Putamen (tissue), 1 donor: ENCODE measurements around the gene AP1S1.
A peak's percentile ranks its signal among the peaks of the same experiment; 100 is the strongest.
"Not testable (repeated sequence)": the region's sequence is repeated elsewhere in the genome, so short reads cannot be mapped to it uniquely, and the experiment has no call there.

ENCODE experiments used
- DNase-seq: peaks from one replicate; pipeline ENCODE4 v3.0.0-alpha.2; 2016; ENCODE audit warnings: low spot score

Gene AP1S1

DNA sequence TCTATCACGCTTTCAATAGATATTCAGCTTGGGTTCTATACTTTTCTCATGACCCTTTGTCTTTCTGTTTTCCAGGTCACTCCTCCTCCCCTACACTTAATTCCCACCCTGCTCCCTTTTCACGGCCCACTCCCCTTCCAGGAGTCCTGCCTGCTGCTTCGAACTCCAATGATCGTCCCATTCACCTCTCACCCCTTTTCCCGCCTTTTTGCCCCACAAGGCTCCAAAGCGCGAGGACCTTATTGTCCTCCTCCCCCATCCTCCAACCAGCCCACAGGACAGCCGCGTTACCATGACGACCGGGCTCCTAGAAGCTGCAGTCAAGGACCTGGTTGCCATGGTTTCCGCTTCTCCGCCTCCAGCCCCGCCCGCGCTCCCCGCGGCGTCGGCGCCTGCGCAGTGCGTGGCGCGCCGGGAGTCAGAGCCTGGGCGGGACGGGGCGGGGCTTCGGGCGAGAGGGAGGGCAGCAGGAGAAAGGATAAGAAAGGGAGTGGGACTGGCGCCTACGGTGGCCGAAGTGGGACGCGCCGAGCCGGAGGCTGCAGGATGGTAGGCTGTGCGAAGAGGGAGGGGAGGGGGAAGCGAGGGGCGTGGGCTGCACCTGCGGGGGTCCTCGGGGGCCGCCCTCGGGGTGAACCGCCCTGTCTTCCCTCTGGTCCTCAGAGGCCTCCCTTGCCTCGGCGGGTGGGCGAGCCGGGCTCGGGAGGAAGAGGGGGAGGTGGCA is at the start of gene AP1S1:
Gene AP1S1 (plus strand): TSS at position 508 of the 724 bp plus-strand sequence. CDS start 39 bp downstream, at position 547.
- peak; percentile 94 for DNase-seq

DNA sequence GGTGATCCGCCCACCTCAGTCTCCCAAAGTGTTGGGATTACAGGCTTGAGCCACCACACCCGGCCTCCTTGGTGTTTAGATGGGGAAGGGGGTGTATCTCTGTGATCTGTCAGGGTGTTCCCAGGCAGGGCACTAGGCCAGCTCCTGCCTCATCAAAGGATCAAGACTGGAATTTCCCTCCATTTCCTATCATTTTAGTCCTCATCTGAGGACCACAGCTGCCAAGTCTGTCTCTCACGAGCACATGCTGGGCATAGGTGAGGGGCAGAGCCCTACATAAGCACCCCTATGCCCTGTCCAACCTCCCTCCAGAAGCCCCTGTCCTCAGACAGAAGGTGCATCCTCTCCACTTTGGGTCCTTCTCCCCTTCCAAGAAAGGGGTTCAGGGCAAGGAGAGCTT is 49.5 kb upstream of the AP1S1 start:
- no peak for DNase-seq

DNA sequence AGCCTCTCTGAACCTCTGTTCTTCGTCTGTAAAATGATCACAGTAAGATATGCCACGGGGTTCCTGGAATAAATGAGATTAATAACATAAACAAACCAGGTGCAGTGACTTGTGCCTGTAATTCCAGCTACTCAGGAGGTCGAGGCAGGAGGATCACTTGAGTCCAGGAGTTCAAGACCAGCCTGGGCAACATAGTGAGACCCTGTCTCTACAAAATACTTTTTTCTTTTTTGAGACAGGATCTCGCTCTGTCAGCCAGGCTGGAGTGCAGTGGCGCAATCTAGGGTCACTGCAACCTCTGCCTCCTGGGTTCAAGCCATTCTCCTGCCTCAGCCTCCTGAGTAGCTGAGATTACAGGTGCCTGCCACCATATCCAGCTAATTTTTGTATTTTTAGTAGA is 49.0 kb upstream of the AP1S1 start:
- not testable (repeated sequence) for DNase-seq

DNA sequence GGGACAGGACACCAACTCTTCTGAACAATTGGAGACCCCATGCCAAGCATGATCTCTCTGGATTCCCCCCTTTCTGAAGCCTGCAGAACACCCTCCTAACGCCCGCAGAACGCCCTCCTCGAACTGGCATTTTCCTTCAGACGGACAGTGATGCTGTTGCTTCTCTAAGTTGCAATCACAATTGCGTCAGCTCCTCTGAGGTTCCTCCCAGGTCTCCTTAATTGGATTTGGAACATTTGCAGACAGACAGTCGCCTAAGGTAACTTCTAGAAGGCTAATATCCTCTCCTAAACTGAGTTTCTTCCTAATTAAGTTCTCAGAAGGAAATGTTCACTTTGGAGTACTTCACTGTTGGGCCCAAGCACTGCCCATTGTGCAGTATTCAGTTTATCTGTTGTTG is 47.9 kb upstream of the AP1S1 start:
- no peak for DNase-seq

DNA sequence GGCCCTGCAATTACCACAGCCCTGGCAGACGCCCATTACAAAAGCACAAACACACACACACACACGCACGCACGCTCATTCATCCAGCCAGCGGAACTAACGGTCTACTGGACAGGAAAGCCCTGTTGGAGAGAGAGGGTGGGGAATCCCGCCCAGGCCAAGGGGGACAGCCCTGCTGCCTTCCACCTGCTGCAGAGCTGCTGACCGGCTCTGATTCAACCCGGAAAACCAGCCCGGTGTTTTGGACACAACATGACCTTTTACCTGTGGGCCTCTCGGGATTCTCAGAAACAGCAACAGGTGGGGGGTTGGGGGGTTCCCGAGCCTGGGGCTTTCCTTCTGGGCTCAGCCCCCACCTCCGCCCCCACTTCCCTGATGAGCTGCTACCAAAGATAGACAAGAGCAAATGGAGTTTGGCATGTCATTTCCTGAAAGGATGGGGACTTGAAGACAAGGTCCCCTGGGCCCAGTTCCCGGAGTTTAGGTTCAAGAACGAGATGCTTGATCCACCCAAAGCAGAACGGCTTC is 45.9 kb upstream of the AP1S1 start:
- DNase-seq: no peak

DNA sequence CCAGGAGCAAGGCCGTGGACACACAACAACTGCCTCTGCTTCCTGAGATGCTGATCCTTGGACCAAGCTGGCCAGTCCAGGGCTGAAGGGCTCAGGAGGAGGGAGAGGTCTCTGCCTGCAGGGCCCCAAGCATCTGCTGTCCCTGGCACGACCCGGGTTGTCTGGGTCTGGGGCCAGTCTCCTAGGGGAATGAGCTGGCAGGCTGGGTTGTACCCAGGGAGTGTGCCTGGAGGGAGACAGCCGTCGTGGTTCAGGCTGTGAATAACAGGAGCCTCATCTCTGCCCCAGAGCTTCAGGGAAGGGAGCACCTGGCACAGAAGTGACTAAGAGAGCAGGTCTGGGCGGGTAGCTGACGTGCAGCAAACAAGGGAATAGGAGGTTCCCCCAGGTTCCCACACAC is 45.3 kb upstream of the AP1S1 start:
- DNase-seq: no peak

DNA sequence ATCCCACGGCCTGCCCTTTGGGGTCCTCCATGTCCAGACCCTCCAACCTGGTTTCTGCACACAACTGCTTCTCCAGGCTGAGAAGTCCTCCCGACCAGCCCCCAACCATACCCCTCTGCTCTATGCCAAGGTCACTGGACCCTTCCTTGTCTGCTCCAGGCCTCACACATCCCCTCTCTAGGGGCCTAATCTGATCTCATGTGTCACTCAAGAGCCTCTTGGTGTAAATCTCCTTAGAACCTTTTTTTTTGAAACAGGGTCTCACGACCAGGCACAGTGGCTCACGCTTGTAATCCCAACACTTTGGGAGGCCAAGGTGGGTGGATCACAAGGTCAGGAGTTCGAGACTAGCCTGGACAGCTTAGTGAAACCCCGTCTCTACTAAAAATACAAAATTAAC is 44.9 kb upstream of the AP1S1 start:
- no peak for DNase-seq

DNA sequence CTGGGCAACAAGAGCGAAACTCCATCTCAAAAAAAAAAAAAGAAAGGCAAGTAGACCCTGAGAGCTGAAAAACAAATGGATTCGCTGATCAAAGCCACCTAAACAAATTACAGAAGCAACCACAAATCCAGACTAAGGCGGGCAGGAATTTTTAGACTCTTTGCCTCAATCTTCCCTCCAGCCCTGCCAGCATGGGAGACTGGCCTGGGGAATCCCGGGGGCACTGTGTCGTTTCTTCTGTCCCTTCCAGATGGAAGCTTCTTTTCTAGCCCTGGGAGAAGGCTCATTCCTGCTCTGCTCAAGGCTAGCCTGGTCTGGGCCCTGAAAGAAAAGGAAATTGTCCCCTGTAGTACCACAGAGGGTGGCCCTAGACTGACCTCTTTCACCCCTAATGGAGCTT is 43.0 kb upstream of the AP1S1 start:
- no peak for DNase-seq

DNA sequence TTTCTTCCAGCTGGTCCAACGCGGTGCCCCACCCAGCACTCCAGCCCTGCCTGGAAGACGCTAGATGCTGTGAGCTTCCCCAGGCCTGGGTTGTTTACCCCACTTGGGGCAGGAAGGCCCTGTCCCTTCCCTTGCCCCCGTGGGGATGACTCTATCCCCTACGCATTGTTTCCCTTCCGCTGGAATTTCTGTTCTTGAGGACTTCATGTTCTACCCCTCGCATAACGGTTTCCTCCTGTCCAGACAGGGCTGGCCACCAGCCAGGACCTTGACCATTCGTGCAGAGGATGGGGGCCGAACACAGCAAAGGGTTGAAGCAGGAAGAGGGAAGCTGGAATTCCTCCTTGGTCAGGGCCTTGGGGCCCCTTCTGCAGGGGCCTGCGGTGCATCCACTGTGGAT is 42.0 kb upstream of the AP1S1 start:
- DNase-seq: no peak

DNA sequence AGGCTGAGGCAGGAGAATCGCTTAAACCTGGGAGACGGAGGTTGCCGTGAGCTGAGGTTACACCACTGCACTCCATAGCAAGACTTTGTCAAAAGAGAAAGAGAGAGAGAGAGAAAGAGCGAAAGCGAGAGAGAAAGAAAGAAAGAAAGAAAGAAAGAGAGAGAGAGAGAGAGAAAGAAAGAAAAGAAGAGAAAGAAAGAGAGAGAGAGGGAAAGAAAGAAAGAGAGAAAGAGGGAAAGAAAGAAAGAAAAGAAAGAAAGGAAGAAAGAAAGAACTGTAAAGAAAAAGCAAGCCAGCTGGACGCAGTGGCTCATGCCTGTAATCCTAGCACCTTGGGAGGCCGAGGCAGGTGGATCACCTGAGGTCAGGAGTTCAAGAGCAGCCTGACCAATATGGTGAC is 41.1 kb upstream of the AP1S1 start:
- DNase-seq: not testable (repeated sequence)

DNA sequence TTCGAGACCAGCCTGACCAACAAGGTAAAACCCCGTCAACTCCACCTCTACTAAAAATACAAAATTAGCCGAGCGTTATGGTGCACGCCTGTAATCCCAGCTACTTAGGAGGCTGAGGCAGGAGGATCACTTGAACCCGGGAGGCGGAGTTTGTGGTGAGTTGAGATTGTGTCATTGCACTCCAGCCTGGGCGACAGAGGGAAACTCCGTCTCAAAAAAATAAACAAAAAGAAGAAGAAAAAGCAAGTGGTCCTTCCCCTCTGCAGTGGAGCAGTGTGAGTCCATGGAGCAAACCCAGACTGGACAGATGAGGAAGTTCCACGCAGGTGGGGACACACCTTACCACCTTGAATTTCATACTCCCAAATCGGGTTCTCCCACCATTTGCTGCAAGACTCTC is 40.4 kb upstream of the AP1S1 start:
- no peak for DNase-seq

DNA sequence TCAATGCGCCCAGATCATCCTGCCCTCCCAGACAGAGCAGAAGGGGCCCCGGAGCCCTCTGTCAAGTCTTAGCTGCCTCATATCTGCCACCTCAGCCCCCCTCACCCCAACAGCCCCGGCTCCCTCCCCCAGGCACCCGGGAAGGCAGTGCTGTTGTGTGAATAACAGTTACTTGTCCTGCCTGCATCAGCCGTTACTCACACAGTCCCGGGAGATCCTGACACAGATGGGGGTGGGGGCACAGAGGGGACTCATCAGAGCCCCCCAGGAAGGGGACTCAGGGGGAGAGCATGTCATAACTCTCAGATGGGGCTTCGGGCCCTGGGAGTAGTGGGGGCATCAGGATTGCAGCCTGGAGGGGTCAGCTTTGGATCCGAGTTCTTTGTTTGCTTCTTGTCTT is 39.8 kb upstream of the AP1S1 start:
- no peak for DNase-seq

DNA sequence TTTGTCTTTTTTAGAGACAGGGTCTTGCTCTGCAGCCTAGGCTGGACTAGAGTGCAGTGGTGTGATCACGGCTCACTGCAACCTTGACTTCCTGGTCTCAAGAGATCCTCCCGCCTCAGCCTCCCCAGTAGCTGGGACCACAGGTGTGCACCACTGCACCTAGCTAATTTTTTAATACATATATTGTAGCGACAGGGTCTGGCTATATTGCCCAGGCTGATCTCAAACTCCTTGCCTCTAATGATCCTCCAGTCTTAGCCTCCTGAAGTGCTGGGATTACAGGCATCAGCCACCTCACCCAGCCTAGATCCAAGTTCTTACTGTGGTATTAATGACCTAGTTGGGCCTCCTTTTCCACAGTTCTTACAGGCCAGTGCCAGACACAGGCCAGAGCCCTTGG is 39.1 kb upstream of the AP1S1 start:
- DNase-seq: no peak

DNA sequence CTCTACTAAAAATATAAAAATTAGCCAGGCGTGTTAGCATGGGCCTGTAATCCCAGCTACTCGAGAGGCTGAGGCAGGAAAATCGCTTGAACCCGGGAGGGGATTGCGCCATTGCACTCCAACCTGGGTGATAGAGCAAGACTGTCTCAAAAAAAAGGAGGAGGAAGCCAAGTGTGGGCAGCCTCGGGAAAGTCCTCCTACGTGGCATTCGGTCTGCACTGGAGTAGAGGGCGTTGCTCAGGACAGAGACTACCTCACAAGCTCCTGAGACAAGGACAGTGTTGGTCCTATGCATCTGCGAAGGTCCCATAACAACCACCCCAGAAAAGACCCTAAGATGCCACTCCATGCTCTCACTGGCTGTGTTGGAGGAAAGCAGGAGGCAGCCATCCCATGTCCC is 37.4 kb upstream of the AP1S1 start:
- DNase-seq: no peak

DNA sequence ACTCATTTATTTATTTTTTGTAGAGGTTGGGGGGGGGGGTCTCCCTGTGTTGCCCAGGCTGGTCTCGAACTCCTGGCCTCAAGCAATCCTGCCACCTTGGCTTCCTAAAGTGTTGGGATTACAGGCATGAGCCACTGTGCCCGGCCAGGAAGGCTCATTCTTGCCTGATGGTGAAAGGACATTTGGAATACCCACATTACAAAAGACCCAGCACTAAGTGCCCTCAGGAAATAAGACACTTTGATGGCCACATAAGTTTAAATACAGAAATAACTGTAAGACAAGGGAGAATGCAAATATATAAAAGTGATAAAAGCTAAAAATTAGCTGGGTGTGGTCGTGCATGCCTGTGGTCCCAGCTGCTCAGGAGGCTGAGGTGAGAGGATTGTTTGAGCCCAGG is 35.4 kb upstream of the AP1S1 start:
- no peak for DNase-seq

DNA sequence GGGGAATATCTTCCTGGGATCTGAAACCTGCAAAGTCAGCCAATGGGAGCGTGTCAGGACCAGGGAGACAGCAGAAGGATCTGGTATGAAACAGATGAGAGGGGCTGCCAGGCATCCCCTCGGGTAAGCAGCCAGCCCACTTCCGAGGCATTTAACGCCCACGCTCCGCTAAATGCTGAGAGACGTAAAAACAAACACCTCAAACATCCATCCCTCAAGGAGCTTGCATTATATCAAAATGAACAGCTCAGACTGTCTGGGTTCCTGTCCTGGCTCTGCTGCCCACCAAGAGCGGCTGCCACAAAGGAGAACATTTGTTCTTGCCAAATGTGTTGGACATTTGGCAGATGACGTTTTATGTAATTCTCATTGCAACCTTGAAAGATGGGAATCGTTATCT is 34.4 kb upstream of the AP1S1 start:
- DNase-seq: no peak

DNA sequence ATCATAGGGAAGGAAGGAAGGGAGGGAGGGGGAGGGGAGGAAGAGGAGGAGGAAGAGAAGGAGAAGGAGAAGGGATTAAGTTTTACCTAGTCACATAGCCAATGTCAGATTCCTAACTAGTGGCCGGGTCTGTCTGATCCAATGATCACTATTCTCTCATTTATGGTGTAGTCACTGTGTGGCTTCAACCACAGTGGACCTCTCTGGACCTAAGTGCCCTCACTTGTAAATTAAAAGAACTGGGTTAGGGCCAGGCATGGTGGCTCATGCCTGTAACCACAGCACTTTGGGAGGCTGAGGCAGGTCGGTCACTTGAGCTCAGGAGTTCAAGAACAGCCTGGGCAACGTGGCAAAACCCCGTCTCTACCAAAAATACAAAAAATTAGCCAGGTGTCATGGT is 34.0 kb upstream of the AP1S1 start:
- DNase-seq: no peak

DNA sequence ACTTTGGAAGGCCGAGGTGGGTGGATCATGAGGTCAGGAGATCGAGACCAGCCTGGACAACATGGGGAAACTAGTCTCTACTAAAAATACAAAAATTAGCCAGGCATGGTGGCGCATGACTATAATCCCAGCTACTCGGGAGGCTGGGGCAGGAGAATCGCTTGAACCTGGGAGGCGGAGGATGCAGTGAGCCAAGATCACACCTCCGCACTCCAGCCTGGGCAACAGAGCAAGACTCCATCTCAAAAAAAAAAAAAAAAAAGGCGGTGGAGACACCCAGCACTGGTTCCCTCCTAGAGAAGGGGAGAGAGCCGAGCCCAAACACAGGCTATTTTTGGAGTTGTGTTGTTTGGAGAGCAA is 32.7 kb upstream of the AP1S1 start:
- not testable (repeated sequence) for DNase-seq

DNA sequence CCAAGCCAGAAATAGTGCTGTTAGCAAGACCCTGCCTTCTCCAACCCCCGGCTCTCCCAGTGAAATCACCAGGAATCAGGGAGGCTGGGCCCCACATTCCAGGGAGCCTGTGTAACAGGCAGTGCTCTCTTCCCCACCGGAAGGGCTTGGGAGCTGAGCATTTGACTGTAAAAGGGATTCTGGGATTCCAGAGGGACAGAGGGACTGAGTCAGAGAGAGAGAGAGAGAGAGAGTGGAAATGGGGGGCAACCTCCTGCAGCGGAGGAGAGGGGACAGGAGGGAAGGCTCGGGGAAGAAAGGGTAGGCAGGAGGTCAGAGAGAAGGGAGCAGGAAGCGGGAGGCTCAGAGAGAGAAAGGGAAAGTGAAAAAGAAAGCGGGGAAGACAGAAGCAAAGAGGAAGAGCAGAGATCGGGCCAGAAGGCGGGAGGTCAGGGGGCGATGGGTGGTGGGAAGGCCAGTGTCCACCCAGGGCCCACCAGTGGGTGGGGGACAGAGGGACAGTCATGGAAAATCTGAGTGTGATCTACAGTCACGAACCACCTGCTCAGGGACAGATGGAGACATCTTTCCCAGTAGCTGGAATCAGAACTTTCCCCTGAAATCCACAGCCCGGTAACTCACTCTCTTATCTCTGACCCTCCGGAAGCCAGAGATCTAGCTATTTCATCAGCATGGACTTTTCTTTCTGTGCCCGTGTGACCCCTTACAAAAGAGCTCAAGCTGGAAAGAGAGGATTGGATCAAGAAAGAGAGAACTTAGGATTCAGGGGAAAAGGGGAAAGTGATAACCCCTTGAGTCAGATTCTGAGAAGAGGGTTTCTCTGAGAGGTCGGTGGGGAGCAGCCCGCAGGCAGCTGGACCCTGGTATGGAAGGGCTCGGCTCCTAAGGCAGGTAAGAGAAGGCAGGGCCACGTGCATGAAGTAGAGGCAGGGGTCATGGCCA is 32.0 kb upstream of the AP1S1 start:
- DNase-seq: no peak

DNA sequence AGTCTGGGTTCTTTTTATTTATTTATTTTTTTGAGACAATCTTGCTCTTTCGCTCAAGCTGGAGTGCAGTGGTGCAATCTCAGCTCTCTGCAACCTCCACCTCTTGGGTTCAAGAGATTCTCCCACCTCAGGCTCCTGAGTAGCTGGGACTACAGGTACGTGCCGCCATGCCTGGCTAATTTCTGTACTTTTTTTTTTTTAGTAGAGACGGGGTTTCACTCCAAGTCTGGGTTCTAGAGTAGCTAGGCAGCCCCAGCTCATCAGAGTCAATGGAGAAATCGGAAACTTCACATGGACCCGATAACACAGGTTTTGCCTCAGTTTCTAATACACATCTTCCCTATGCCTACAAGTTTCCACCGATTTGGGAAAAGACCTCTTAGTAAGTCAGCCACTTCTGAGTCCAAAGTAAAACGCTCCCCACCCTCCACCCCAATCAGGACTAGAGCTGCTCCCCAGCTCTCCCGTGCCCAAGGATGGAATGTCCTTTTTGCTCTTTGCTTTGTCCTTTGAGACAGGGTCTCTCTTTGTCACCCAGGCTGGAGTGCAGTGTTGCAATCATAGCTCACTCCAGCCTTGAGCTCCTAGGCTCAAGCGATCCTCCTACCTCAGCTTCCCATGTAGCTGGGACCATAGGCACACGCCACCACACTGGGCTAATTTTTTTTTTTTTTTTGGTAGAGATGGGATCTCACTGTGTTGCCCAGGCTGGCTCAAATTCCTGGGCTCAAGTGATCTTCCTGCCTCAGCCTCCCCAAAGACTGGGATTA is 31.2 kb upstream of the AP1S1 start:
- DNase-seq: no peak

DNA sequence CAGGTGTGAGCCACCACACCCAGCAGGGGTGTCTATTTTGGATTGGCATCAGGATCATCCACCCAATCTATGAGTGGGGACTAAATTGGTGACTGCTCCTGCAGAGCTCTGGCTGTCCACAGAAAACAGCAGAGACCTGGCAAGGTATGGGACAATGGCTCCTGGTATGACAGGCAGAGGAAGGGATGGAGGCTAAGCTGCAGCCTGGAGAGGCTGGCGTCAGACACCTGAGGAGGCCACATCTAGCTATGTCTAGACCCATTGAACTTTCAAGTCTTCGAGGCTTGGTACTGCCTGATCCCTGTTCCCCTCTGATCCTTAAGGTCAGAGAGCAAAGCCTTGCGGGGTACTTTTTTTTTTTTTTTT is 30.6 kb upstream of the AP1S1 start:
- DNase-seq: no peak

DNA sequence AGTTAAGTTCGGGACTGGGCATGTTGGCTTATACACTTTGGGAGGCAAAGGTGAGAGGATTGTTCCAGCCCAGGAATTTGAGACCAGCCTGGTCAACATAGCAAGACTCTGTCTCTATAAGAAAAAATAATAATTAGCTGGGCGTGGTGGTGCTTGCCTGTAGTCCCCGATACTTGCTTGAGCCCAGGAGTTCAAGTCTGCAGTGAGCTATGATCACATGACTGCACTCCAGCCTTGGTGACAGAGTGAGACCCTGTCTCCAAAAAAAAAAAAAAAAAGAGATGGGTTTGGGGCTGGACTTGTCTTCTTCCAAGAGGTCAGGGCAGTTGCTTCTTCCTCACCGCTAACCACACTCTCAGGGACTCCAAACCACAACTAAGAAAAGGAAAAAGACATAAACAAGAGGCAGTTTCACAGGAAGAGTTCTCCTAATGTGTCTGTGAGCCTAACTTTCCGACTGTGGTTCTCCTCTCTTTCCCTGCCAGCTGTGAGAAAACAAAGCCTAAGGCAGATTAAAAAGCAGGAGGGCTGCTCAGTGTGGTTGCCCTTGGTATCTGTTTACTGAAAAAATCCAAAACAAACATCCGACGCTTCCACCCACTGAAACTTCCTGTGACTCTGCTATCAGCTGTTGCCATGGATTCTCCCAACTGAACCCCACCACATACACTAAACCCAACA is 29.8 kb upstream of the AP1S1 start:
- DNase-seq: no peak
